Measurements from ENCODE around the gene SFTPA1. TPM values are rescaled to one million over a fixed set of nuclear protein-coding genes. Genes with fewer than 3 reads are reported as not detected.

SFTPA1 gene
- total and polyA plus RNA-seq, 4 donors, result not detected

- no peak overlapping the region for H3K4me3 ChIP-seq (ENCODE audit: low read depth in 1 of 3, low read length in 3 of 3)
- H3K27ac ChIP-seq (ENCODE audit: low read depth in 1 of 2, low read length in 2 of 2), result no peak overlapping the region
- no peak overlapping the region for H3K9ac ChIP-seq (ENCODE audit: low read depth in 1 of 2, low read length in 2 of 2)
- H3K36me3 ChIP-seq (ENCODE audit: control insufficient read depth in 4 of 4, insufficient read depth in 3 of 4, low read depth in 1 of 4, low read length in 3 of 4), result no peaks in the 10 kb centered on the region
- 32% methylated on average over 1 of the region's 1 CpG for WGBS
- TF ChIP-seq GABPA (IDR thresholded peaks at IDR 0.05 in 1 of 2, conservative IDR thresholded peaks at IDR 0.05 in 1 of 2) (no peak), MAX (IDR thresholded peaks at IDR 0.05) (no peak), REST (IDR thresholded peaks at IDR 0.05) (no peak), EGR1 (IDR thresholded peaks at IDR 0.05; ENCODE audit: low read depth in 2 of 2) (no peak), JUND (IDR thresholded peaks at IDR 0.05) (no peak), CTCF (IDR thresholded peaks at IDR 0.05; ENCODE audit: low read depth, low read length, missing input control) (no peak), HNF4G (IDR thresholded peaks at IDR 0.05) (no peak), FOXA1 (IDR thresholded peaks at IDR 0.05) (no peak)
- peaks cover 0 to 7% (median 5%) of the 10 kb centered on the region in 4 donors for H3K9me3 ChIP-seq (ENCODE audit: control insufficient read depth in 4 of 4, low read length in 3 of 4)
- no peak for DNase-seq (ENCODE audit: low spot score)
- no peaks in the 10 kb centered on the region for H3K27me3 ChIP-seq (ENCODE audit: control insufficient read depth in 4 of 4, insufficient read depth in 4 of 4, low read length in 3 of 4)
- H3K4me1 ChIP-seq (ENCODE audit: control insufficient read depth in 4 of 4, insufficient read depth in 4 of 4, low read length in 3 of 4), result no peaks in the 10 kb centered on the region
These were observed 8.8 kb upstream of the SFTPA1 start for GRCh38 chr10:79601939-79602338.

- peaks cover 0 to 4% (median 3%) of the 10 kb centered on the region in 4 donors for H3K9me3 ChIP-seq (ENCODE audit: control insufficient read depth in 4 of 4, low read length in 3 of 4)
- TF ChIP-seq SP1 (IDR thresholded peaks at IDR 0.05), result no peak
- TF ChIP-seq HNF4G (IDR thresholded peaks at IDR 0.05), result no peak
- no peak for TF ChIP-seq ZBTB33 (IDR thresholded peaks at IDR 0.05)
- no peak for TF ChIP-seq FOXA2 (IDR thresholded peaks at IDR 0.05)
- no peak for TF ChIP-seq CTCF (IDR thresholded peaks at IDR 0.05; ENCODE audit: low read depth, low read length, missing input control)
- no peak for TF ChIP-seq JUND (IDR thresholded peaks at IDR 0.05)
- no peak for TF ChIP-seq NR2F2 (IDR thresholded peaks at IDR 0.05)
- no peak for TF ChIP-seq GABPA (IDR thresholded peaks at IDR 0.05 in 1 of 2, conservative IDR thresholded peaks at IDR 0.05 in 1 of 2)
- no peaks in the 10 kb centered on the region for H3K36me3 ChIP-seq (ENCODE audit: control insufficient read depth in 4 of 4, insufficient read depth in 3 of 4, low read depth in 1 of 4, low read length in 3 of 4)
- no peak overlapping the region for H3K27ac ChIP-seq (ENCODE audit: low read depth in 1 of 2, low read length in 2 of 2)
- no peak overlapping the region for H3K4me3 ChIP-seq (ENCODE audit: low read depth in 1 of 3, low read length in 3 of 3)
- no peaks in the 10 kb centered on the region for H3K27me3 ChIP-seq (ENCODE audit: control insufficient read depth in 4 of 4, insufficient read depth in 4 of 4, low read length in 3 of 4)
- 69% methylated on average over 2 of the region's 2 CpGs for WGBS
- no peaks in the 10 kb centered on the region for H3K4me1 ChIP-seq (ENCODE audit: control insufficient read depth in 4 of 4, insufficient read depth in 4 of 4, low read length in 3 of 4)
- DNase-seq (ENCODE audit: low spot score), result no peak
- no peak overlapping the region for H3K9ac ChIP-seq (ENCODE audit: low read depth in 1 of 2, low read length in 2 of 2)
These were observed 7.8 kb upstream of the SFTPA1 start for GRCh38 chr10:79602953-79603352.
